ENCODE data around the gene ELL.

DNA sequence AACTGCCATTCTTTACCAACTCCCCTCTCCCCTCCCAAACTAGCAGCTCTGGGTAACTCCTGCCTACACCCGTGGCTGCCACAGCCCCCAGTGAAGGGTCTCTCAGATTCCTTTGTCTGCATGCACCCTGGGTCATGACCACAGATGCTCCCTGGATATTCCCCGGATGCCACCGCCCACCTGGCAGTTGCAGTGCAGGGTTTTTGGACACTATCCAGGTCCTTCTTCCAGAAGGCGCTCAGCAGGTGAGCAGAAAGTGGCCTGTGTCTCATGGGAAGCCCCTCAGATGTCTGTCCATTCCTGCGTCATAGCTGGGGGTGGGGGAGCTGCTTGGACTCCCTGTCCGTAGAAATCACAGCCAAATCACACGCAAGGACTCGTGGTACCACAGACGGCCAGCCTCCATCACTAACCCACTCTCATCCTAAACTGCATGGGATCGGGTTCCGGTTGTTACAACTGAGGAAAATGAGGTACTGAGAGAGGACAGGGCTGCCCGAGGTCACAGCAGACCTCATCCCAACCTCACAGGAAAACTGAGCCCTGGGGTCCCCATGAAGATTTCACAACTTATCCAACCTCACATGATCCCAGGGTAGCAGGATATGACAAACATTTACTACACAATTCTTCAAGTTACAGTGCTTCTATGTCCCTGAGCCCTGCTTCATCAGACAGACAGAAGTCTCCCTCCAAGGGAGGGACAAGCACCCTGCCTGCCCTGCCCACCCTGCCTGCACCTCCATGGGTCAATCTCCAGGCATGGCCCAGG, 38.6 kb downstream of the ELL start:
- no peak for TF ChIP-seq EP300 (IDR thresholded peaks at IDR 0.05; ENCODE audit: low read depth)
- TF ChIP-seq, protein P1, sequence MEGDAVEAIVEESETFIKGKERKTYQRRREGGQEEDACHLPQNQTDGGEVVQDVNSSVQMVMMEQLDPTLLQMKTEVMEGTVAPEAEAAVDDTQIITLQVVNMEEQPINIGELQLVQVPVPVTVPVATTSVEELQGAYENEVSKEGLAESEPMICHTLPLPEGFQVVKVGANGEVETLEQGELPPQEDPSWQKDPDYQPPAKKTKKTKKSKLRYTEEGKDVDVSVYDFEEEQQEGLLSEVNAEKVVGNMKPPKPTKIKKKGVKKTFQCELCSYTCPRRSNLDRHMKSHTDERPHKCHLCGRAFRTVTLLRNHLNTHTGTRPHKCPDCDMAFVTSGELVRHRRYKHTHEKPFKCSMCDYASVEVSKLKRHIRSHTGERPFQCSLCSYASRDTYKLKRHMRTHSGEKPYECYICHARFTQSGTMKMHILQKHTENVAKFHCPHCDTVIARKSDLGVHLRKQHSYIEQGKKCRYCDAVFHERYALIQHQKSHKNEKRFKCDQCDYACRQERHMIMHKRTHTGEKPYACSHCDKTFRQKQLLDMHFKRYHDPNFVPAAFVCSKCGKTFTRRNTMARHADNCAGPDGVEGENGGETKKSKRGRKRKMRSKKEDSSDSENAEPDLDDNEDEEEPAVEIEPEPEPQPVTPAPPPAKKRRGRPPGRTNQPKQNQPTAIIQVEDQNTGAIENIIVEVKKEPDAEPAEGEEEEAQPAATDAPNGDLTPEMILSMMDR (IDR thresholded peaks at IDR 0.05) = no peak
- no peak for TF ChIP-seq POLR2AphosphoS5 (IDR thresholded peaks at IDR 0.05)

All from transverse colon (tissue), 4 donors.